ENCODE results near the gene ARMCX5.
A peak's percentile ranks its signal among the peaks of the same experiment; 100 is the strongest.

ARMCX5 gene

DNA sequence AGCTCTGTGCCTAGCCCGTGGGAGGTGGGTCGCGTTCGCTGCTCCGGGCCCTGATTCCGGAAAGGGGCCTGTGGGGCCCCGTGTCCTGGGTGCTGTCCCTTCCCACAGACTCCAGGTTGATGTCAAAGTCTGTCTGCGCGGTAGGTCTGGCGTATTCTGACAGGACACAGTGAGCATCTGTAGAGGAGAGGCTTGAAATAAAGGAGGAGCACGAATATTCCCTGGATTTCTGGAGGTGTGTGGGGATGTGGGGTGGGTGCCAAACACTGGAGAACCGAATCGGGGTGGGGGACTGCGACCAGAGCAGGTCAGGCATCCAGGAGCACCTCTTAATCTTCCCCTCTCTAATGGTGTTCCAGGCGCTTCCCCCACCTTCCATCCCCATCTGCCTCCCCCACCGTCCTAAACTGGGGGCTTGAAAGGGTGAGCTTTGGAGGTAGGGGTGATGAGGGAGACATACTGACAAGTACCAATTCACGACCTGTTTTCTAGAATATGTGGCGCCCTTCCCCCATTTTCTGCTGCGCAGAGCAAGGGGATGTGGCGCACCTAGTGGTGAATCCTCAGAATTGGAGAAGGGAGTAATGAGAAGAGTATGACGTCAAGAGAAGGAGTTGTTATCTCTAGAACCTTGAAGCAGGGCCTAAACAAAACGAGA, 52.8 kb downstream of the ARMCX5 start:
- Mint-ChIP-seq H3K36me3 (ENCODE audit: low read depth) (peaks cover 4% of the 10 kb centered on the region), H3K4me1 (ENCODE audit: low read depth) (peaks cover 13% of the 10 kb centered on the region), H3K4me3 (peak overlapping the region; percentile 76), H3K27me3 (no peaks in the 10 kb centered on the region), H3K9me3 (no peaks in the 10 kb centered on the region), H3K27ac (peak overlapping the region; percentile 55)

Measured in stimulated activated naive CD8-positive, alpha-beta T cell treated with anti-CD3 and anti-CD28 coated beads, Interleukin-15, Interleukin-2, amounts not matched to agents 100 ng/mL and 50 ng/mL, for 24 hours (primary cell).